ENCODE results near the gene GALNT8. TPM values are rescaled to one million over a fixed set of nuclear protein-coding genes. Genes with fewer than 3 reads are reported as not detected.

GALNT8 gene
- total RNA-seq, 1 experiment from 2014 or later, result not detected

DNA sequence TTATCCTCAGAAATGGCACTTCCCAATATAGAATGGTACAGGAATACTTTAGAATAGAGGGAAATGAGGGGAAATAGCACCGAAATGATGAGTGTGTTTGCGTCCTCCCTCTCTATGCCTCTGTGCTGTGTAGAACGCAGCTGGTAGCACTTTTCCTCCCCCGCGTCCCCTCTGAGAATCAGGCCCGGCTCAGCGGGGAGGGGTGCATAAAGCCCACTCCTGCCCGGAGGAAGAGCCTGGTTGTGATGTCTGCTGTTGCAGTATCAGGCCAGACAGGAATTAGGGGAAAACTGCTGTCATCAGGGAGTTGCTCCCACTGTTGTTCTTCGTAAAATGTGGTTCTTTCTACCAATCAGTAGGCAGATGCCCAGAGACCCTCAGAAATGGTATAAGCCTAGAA, 76.0 kb downstream of the GALNT8 start:
- Histone ChIP-seq H3K9me3 (ENCODE audit: low read depth, low read length, poor library complexity, severe bottlenecking) (no peaks in the 10 kb centered on the region), H3K4me3 (ENCODE audit: low read depth, low read length, poor library complexity, severe bottlenecking) (no peak overlapping the region), H3K27ac (ENCODE audit: low read depth, low read length, poor library complexity, severe bottlenecking) (no peak overlapping the region), H3K36me3 (ENCODE audit: insufficient read depth, low read length, poor library complexity, severe bottlenecking) (no peaks in the 10 kb centered on the region), H3K4me1 (ENCODE audit: insufficient read depth, low read length, poor library complexity, severe bottlenecking) (no peaks in the 10 kb centered on the region), H3K27me3 (replicated peaks; ENCODE audit: insufficient read depth, low read depth, low read length, poor library complexity) (peaks cover 71% of the 10 kb centered on the region)
- no TSS peak for BruUV-seq (replicated peaks)
- no peak for DNase-seq (ENCODE audit: low spot score)
- CTCF ChIA-PET, result no interaction called here
- intact Hi-C loops (cut with micrococcal nuclease; ENCODE audit: unreplicated experiment), result no loop called here
- TF ChIP-seq, protein P1, sequence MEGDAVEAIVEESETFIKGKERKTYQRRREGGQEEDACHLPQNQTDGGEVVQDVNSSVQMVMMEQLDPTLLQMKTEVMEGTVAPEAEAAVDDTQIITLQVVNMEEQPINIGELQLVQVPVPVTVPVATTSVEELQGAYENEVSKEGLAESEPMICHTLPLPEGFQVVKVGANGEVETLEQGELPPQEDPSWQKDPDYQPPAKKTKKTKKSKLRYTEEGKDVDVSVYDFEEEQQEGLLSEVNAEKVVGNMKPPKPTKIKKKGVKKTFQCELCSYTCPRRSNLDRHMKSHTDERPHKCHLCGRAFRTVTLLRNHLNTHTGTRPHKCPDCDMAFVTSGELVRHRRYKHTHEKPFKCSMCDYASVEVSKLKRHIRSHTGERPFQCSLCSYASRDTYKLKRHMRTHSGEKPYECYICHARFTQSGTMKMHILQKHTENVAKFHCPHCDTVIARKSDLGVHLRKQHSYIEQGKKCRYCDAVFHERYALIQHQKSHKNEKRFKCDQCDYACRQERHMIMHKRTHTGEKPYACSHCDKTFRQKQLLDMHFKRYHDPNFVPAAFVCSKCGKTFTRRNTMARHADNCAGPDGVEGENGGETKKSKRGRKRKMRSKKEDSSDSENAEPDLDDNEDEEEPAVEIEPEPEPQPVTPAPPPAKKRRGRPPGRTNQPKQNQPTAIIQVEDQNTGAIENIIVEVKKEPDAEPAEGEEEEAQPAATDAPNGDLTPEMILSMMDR (conservative IDR thresholded peaks at IDR 0.05; ENCODE audit: low read depth, low read length), result no peak
- no peak for TF ChIP-seq EZH2 (IDR thresholded peaks at IDR 0.05; ENCODE audit: borderline replicate concordance, low read depth, low read length, poor library complexity, severe bottlenecking)
- POLR2A ChIA-PET (ENCODE audit: low non-redundant PET), result no interaction called here

DNA sequence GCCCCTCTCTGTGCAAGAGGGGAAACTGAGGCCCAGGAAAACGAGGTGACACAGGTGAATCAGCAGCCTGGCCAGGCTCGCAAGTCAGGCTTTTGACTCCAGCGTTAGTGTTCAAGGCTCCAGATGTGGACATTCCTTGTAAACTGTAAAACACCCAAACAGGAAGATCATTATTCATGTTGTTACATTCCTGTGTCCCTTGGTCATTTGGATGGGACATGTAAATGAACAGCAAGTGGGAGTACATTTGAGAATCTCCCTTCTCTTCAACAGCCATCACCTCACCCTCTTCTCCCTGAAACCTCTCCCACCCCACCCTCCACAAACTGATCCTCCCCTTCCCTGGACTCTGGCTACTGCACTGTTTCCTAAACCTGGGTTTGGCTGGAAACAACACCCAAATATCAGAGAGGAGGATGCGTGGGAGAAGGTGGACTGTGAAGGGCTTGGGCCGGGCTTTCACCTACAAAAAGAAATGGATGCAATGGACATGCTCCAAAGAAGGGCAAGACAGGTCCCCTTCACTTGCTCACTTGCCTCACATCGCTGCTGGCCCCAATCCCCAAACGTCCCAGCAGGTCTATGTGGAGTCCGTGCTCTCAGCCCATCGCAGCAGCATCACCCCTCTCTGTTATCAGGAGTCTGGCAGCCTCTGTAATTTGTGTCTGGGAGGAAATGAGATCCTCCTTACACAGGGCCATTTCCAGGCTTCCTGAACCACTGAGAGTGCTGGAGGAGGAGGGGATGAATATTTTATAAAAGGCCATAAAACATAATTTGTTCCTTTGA, 76.7 kb downstream of the GALNT8 start:
- H3K4me3 ChIP-seq (ENCODE audit: low read depth, low read length, poor library complexity, severe bottlenecking), result no peak overlapping the region
- no peaks in the 10 kb centered on the region for H3K36me3 ChIP-seq (ENCODE audit: insufficient read depth, low read length, poor library complexity, severe bottlenecking)
- no TSS peak for BruUV-seq (replicated peaks)
- no peak for DNase-seq (ENCODE audit: low spot score)
- intact Hi-C loops (cut with micrococcal nuclease; ENCODE audit: unreplicated experiment), result no loop called here
- H3K27ac ChIP-seq (ENCODE audit: low read depth, low read length, poor library complexity, severe bottlenecking), result no peak overlapping the region
- no peaks in the 10 kb centered on the region for H3K4me1 ChIP-seq (ENCODE audit: insufficient read depth, low read length, poor library complexity, severe bottlenecking)
- ChIA-PET POLR2A (ENCODE audit: low non-redundant PET) (no interaction called here), CTCF (no interaction called here)
- peaks cover 77% of the 10 kb centered on the region for H3K27me3 ChIP-seq (replicated peaks; ENCODE audit: insufficient read depth, low read depth, low read length, poor library complexity)
- H3K9me3 ChIP-seq (ENCODE audit: low read depth, low read length, poor library complexity, severe bottlenecking), result no peaks in the 10 kb centered on the region
- TF ChIP-seq, protein P1 (conservative IDR thresholded peaks at IDR 0.05; ENCODE audit: low read depth, low read length), result no peak
- no peak for TF ChIP-seq EZH2 (IDR thresholded peaks at IDR 0.05; ENCODE audit: borderline replicate concordance, low read depth, low read length, poor library complexity, severe bottlenecking)

DNA sequence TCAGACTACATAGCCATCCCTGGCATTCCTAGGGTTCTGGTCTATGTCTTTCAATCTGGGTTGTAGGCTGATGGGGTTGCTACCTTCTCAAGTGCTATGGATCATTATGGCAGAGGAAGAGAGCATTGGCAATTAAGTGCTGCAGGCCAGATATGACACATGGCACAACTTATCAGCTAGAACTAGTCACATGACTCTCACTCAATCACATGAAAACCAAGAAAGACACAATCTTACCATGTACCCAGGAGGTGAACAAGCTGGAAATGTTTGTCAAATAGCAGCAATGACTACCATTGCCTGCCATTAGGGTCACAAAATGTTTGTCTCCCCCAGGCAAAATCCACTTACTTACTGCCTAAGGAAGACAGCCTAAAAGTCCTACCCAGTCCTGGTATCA, 80.4 kb downstream of the GALNT8 start:
- intact Hi-C loops (cut with micrococcal nuclease; ENCODE audit: unreplicated experiment), result no loop called here
- no peak overlapping the region for H3K27ac ChIP-seq (ENCODE audit: low read depth, low read length, poor library complexity, severe bottlenecking)
- POLR2A ChIA-PET (ENCODE audit: low non-redundant PET), result interaction anchor here (0.7 kb wide), 1 partner anchor 1181 kb away, joined by 10 read pairs; no protein-coding TSS in a partner anchor
- no peak for DNase-seq (ENCODE audit: low spot score)
- CTCF ChIA-PET, result no interaction called here
- BruUV-seq (replicated peaks), result no TSS peak
- H3K4me1 ChIP-seq (ENCODE audit: insufficient read depth, low read length, poor library complexity, severe bottlenecking), result no peaks in the 10 kb centered on the region
- TF ChIP-seq, protein P1 (conservative IDR thresholded peaks at IDR 0.05; ENCODE audit: low read depth, low read length), result no peak
- no peak for TF ChIP-seq EZH2 (IDR thresholded peaks at IDR 0.05; ENCODE audit: borderline replicate concordance, low read depth, low read length, poor library complexity, severe bottlenecking)
- peaks cover 83% of the 10 kb centered on the region for H3K27me3 ChIP-seq (replicated peaks; ENCODE audit: insufficient read depth, low read depth, low read length, poor library complexity)
- H3K36me3 ChIP-seq (ENCODE audit: insufficient read depth, low read length, poor library complexity, severe bottlenecking), result no peaks in the 10 kb centered on the region
- no peaks in the 10 kb centered on the region for H3K9me3 ChIP-seq (ENCODE audit: low read depth, low read length, poor library complexity, severe bottlenecking)
- H3K4me3 ChIP-seq (ENCODE audit: low read depth, low read length, poor library complexity, severe bottlenecking), result no peak overlapping the region

Data from A673 (cell line).